NCI-H446 treated with DMSO at 0.1 percent for 48 hours (cell line): ENCODE data around the gene MET.
"Not testable (repeated sequence)": the region's sequence is repeated elsewhere in the genome, so short reads cannot be mapped to it uniquely, and the experiment has no call there.

Experiments
- DNase-seq: peaks from one replicate; lab custom pipeline; 2025; lab: John Stamatoyannopoulos, UW

Gene MET

DNA sequence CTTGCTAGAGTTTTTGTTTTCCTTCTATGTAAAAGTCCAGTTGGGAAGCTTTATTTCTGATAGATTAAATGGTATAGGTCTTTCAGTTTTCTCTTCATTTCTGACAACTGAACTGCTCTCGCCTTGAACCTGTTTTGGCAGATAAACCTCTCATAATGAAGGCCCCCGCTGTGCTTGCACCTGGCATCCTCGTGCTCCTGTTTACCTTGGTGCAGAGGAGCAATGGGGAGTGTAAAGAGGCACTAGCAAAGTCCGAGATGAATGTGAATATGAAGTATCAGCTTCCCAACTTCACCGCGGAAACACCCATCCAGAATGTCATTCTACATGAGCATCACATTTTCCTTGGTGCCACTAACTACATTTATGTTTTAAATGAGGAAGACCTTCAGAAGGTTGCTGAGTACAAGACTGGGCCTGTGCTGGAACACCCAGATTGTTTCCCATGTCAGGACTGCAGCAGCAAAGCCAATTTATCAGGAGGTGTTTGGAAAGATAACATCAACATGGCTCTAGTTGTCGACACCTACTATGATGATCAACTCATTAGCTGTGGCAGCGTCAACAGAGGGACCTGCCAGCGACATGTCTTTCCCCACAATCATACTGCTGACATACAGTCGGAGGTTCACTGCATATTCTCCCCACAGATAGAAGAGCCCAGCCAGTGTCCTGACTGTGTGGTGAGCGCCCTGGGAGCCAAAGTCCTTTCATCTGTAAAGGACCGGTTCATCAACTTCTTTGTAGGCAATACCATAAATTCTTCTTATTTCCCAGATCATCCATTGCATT is 27.1 kb downstream of the MET start:
- no peak for DNase-seq

DNA sequence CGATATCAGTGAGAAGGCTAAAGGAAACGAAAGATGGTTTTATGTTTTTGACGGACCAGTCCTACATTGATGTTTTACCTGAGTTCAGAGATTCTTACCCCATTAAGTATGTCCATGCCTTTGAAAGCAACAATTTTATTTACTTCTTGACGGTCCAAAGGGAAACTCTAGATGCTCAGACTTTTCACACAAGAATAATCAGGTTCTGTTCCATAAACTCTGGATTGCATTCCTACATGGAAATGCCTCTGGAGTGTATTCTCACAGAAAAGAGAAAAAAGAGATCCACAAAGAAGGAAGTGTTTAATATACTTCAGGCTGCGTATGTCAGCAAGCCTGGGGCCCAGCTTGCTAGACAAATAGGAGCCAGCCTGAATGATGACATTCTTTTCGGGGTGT is 27.7 kb downstream of the MET start:
- DNase-seq = no peak

DNA sequence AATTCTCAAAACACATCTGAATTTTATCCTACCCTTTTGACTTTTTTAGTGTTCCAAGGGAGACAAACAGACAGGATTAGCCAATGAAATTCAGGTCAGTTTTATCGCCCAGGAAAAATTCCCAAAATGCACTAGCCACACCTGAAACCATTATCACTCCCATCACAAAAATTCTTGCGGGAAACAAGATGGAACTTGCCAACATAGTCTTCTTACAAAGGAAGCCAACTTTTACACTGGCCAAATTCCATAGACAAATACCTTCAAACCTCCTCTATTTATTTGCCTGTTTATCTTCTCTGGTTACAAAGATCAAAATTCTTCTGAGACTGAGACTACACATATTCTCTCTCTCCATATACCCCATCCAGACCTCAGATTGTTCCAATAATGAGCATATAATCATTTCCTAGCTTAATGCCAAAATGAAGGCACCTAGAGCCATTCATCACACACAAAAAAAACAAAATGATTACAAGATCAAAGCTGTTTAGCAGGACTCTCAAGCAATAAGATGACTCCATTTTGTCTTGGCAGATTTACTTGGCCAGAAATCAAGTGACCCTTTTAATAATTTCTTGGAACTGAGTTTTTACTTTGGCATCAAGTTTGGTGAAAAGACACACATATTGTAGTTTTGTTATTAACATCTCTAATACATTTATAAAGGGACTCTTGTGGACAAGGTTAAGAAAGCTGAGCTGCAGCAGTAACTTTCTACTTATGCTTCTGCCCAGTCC is 30.2 kb downstream of the MET start:
- DNase-seq = no peak

DNA sequence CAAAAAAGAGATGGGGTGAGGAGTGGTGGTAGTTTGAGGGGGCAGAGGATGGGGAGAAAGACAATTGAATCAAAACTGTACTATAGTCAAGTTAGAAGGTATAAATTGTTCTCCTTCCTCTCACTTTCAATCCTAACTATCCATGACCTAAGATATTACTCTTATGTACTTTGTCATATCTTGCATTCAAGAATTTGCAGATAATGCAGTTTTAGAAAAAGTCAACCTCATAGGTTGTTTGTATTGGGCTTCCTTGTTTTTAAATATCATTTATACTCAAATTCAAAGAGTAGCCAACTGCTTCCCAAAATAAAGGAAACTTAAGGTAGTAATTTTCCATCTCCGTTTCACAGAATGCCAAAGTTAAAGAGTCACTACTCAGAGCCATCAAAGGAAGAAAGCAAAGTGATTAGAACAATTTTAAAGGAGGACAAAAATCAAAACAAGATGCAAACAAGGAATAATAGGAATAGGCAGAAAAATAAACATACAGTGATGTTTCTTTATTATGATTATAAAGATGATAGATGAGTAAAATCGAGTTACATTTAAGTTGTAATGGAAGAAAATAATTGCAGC is 32.7 kb downstream of the MET start:
- DNase-seq = no peak

DNA sequence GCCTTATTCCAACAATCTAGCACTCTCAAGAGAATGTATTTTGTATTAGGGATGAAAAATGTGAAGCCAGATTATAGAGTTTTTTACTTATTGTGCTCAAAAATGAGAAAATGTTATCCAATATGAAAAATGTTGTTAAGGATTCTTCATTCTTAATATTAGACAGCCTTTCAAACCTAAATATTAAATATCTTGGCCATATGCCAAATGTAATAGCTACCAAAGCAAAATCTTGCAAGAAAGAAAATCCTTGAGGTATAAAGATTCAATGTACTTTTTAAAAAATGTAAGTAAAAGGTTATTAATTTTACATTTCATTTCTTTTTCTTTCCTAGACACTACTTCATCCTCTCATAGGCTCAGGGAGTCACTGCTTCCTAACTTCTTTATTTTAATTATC is 33.4 kb downstream of the MET start:
- DNase-seq = no peak

DNA sequence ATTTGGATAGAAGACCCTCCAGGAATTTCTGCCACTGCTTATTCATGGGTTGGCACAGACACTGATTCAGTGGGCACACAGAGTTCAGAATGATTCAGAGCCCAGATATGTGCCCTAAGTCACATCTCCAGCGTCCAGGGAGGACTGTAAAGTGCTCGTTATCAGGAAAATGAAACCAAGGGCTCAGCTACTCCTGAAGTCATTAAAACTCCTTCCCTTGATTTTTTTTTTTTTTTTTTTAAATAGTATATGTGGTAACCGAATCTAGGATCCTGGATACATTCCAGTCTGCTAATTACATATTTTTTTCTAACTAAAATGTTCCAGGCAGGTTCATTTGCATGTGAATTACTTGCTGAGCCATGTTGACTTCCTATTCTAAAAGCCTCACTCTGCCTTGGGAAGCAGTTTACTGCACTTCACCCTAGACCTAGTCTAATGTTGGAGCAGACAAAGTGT is 34.7 kb downstream of the MET start:
- DNase-seq = no peak

DNA sequence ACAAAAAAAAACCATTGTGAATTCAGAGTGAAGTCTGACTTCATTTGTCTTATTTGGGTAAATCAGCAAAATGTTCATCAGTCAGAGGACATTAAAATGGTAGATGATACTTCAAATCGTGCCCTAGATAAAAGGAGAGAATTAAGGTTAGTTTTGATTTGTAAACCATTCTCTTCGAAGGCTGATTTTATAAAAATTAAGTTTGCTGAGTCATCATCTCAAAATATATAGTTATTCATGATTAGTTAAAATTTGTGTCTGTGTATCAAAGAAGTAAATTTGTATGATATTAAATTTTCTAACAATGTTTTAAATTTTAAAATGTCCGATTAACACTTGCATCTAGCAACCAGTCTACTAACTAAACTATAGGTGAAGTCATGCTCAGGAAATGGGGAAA is 35.3 kb downstream of the MET start:
- no peak for DNase-seq

DNA sequence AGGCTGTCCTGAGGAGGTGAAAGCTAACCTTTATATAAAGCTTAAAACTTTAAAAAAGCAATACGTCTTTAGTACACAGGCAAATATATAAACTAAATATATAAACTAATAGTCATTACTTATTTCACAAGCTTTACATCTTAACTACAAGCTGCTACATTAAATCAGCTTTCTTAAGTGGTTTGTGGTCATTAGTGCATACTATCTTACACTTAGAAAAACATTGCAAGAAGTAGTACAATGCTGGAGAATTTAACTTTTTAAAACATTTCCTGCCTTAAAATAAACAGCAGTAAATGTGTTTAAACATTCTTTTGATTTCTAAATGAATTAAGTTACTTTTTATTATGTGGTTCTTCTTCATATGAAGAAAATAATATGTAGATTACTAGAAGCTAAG is 36.3 kb downstream of the MET start:
- no peak for DNase-seq

DNA sequence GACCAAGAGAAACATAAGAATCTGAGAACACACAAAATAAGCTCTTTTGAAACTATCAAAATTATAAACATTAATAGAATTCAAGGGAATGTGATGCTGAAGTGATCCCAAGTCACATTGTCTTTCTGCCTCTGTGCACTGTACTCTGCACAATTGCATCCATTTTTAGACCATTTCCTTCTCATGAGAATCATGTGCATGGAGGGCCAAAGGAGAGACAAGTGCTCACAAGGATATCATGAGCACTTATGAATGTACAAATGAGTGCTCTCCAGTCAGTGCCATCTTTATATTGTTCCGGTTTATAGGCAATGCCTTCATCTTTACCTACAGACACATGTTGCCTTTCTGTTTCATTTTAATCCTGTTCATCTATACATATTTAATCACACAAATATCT is 36.9 kb downstream of the MET start:
- DNase-seq = no peak

DNA sequence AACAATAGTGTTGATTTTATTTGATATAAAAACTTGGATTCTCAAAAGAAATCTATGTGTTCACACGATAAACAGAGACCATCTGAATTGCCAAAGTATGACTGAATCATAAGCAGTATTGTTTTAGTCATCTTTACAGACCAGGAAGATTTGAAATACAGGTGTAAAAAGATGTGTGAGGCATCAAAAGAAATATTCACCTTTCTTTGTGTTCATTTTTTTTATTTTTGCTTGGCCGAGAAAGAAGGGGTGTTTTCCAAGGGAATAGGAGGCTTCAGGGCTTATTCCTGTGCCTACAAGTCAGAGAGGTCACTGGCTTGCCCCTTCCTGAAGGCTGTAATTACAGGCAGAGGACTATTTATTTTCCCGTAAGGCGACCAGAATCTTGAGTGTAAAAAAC is 37.3 kb downstream of the MET start:
- no peak for DNase-seq

DNA sequence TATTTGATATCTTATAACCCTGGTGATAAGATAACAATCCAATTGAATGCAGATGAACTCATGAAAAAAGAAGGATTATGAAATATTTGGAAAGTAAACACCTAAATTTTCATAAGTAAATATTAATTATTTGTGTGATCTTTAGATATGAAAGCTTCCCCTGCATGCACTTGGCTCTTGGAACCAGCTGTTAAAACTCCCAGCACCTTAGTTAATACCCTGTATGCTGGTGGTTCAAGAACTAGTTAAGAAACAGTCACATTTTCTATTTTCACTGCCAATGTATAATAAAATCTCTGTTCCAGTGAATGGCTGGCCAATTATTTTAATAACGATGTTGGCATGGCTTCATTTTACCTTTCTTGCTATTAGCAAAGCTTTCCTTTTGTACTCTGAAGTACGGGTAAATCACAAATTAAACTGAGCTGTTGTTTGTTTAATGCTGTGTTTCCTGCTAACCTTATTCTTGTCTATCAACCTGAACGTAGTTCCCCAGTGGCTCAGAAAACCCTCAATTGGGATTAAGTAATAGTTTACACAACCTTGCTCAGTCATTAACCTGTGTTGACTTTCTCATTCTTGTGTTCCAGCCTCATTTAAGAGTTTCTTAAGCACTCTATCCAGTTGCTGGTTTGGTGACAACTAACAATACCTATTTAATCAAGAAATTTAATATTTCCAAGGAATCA is 38.9 kb downstream of the MET start:
- DNase-seq = no peak

DNA sequence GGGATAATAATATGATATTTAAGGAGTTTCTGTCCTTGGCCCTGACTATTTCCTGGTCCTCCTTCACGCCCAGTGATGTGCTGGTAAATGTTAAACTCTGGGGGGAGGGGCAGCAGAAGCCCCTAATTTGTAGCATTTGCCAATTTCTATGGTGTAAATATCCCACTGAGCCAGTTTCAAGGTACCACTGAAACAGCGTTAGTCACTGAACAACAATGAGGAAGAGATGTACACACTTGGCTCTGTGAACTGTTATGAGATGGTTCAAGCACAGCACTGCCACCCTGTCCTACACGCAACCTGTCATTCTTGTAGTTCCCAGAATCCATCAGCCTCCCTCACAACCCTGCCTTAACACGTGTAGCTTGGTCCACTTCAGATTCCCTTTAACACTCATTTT is 39.8 kb downstream of the MET start:
- DNase-seq = no peak

DNA sequence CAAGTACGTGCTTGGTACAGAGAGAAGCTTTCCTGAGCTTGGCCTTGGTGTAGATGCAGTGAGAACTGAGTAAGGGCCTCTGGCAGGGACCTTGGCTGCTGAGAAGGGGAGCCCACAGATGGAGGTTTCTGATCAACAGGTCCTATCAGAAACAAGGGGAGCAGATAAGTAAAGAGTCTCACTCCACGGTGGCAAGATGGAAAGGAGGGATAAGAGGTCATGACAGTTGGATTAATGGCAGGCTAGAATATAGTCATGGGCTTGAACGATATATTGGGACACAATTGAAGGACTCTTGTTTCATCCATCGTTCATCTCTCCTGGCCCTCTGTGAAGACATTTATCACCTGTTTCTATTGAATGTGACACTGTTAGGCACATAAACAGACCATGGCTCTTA is 41.5 kb downstream of the MET start:
- DNase-seq = no peak

DNA sequence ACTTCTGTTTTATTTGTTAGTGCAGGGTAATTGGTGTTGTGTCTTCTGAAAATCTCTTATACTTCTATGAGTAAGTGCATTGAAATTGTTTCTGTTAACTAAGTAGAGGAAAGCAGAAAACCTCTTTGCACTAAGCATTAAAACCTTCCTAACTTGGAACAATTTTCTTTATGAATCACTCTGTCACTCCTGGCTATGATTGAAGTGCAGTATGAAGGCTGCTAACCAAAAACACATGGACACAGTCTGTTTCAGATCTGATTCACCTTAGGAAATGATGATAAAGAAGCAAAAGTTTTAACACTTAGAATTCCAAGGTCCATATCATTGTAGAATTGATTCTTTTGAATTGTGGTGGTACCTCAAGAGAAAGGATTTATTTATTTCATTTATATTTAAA is 41.9 kb downstream of the MET start:
- no peak for DNase-seq

DNA sequence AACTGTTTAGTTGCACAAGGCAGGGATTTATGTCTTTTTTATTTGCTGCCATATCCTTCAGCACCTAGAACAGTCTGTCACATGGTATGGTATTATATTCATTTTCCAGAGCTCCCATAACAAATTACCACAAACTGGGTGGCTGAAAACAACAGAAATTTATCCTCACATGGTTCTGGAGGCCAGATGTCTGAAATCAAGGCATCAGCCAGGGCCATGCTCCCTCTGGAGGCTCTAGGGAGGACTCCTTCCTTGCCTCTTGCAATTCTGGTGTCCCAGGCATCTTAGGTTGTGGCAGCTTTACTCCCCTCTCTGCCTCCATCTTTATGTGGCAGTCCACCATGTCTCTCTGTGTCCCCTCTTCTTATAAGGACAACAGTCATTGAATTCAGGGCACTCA is 43.1 kb downstream of the MET start:
- no peak for DNase-seq

DNA sequence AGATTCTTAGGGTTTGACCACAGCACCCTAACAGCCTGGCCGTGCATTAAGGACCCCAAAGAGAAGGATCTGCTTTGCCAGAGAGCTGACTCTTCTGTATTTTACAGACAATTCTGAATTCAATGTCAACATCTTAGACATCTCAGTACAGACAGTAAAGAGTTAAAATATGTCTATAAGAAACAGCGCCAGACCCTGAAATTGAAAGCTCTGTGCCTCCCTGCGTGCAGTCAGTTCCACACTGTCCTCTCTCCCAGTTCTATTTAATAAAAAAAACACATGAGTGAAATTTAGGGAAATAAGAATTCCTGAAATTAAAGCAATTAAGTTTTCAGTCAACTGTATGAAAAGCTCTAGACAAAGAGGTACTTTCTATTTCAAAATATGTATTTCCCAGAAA is 45.1 kb downstream of the MET start:
- DNase-seq = no peak

DNA sequence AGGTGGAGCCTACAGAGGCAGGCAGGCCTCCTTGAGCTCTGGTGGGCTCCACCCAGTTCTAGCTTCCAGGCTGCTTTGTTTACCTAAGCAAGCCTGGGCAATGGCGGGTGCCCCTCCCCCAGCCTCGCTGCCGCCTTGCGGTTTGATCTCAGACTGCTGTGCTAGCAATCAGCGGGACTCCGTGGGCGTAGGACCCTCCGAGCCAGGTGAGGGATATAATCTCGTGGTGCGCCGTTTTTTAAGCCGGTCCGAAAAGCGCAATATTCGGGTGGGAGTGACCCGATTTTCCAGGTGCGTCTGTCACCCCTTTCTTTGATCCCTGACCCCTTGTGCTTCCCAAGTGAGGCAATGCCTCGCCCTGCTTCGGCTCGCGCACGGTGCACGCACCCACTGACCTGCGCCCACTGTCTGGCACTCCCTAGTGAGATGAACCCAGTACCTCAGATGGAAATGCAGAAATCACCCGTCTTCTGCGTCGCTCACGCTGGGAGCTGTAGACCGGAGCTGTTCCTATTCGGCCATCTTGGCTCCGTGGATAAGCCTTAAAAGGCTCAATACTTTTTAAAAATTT is 52.0 kb downstream of the MET start:
- not testable (repeated sequence) for DNase-seq

DNA sequence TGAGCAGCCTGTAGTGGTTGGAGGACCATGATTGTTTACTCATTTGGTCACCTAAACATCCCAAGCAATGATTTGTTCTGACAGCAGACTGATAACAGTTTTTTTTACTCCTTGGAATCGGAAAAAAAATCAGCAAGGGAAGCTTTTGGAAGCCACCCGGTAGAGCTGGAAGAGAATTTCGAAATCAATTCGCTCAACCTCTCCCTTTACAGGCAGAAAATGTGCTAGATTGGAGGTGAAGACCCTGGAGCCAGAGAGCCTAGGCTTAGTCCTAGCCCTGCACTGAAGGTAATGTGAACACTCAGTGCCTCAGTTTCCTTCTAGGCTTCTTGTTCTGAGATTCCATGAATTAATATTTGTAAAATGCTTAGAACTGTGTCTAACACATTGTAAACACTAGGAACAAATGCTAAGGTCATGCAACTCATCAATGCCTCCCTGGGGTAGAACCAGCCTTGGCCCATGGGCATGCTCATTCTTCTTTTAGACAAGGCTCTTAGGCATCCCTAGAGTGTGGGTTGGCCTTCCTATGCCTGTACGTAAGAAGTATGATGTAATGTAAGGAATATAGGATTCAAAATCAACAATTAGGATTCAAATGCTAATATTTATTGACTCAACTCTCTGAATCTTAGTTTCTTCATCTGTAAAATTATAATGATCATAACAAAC is 52.7 kb downstream of the MET start:
- DNase-seq = no peak

DNA sequence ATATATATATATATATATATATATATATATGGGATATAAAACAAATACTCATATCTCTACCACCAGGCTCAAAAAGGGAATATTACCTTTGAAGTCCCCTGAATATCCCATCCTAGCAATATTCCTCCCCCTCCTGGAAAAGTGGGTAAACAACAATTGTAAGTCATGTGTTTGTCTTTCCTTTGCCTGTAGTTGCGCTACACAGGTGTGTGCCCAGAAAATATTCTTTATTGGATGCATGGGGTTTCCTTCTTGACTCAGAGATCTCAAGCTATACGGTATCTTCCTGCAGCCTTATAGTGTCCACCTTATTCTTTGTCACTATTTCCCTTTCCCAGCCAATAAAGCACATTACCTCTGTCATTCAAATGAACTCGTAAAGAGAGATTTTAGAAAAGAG is 54.2 kb downstream of the MET start:
- no peak for DNase-seq

DNA sequence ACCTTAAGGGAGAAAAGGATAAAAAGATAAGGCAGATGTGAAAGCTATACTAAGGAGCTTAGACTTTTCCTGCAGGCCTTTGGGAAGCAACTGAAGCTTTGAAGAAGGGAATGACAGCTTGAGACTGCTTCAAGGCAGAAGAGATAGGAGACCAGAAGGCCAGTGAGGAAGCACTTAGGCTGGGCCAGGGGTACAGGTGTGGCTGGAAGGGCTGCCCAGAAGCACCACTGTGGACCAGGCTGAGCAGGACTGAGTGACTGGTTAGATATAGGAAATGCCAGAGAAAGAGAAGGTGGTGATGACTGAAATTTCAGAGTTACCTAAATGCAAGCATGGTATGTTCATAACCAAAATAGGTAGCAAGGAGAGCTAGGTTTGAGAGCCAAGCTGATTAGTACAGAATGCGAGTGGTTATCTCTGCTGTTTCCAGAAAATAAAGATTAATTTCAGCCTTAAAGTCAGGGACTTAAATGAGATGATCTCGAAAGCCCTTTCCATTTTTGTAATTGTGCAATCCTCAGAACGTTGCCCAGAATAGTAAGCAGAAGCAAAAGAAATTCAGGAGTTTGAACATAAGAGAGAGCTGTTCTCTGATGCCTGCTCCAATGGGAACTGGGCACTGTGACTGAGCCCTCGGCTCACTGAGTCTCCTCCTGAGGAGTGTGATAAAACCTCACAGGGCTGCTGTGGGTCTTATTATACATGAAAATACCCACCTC is 54.9 kb downstream of the MET start:
- no peak for DNase-seq

DNA sequence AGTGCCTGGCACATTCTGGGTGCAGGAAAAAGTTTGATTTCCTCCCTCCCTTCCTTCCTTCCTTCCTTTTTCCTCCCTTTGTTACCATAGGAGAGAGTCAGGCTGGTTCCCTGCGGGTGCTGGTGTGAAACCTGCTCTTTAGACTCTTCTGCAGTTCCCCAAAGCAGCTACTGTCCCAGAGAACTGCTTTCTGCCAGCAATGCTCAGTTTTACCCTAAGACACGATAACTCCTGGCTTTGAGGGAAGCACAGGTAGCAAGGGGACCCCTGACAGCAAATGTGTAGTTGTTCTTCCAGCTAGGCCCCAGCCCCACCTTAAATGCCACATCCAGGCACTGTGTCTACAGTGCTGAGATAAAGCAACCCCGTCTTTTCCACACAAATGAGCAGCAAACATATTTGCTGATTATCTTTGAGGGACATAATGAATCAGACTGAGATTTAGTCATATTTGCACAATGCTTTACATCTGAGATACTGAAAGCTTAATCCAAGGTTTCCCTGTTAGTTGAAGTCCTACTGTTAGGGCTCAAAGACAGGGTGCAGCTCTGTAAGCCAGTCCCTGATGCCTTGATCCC is 55.5 kb downstream of the MET start:
- no peak for DNase-seq
